ENCODE data around the gene ORAI2.
"Not testable (repeated sequence)": the region's sequence is repeated elsewhere in the genome, so short reads cannot be mapped to it uniquely, and the experiment has no call there.

ORAI2 gene

DNA sequence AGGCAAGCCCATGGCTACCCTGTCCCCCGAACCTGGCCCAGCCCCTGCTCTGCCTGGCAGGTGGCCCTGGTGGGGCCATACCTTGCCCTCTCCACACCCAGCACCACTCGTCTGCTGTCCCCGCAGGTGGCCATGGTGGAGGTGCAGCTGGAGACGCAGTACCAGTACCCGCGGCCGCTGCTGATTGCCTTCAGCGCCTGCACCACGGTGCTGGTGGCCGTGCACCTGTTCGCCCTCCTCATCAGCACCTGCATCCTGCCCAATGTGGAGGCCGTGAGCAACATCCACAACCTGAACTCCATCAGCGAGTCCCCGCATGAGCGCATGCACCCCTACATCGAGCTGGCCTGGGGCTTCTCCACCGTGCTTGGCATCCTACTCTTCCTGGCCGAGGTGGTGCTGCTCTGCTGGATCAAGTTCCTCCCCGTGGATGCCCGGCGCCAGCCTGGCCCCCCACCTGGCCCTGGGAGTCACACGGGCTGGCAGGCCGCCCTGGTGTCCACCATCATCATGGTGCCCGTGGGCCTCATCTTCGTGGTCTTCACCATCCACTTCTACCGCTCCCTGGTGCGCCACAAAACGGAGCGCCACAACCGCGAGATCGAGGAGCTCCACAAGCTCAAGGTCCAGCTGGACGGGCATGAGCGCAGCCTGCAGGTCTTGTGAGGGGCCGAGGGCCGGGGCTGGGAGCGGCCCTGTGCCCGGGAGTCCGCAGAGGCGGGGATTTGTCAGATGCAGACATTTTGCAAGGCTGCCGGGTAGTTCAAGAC, 13.2 kb downstream of the ORAI2 start:
- DNase-seq (ENCODE audit: low read depth in 4 of 4, low spot score in 1 of 4) = no peak

GRCh38 chr7:102447311-102447710, 13.9 kb downstream of the ORAI2 start:
- DNase-seq (ENCODE audit: low read depth in 4 of 4, low spot score in 1 of 4) = no peak

- no peak for DNase-seq (ENCODE audit: low read depth in 4 of 4, low spot score in 1 of 4)
Observed at GRCh38 chr7:102449136-102449535, 15.8 kb downstream of the ORAI2 start.

DNA sequence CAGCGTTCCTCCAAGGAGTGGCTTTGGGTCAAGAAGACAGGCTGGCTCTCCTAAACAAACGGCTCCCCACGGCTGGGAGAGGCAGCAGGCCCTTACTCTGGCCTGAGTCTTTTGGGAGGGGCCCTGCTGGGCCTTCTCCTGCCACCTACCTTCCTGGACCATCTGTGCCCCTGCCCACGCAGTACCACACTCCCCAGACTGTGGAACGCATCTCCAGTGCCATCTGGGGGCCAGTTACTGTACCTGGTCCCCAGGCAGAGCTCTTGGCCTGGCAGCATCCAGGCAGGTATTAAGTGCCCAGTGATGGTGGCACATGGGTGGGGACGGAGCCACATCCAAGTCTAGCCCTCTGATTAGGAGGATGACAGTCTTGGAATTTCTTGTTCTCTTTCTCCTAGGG, 16.9 kb downstream of the ORAI2 start:
- no peak for DNase-seq (ENCODE audit: low read depth in 4 of 4, low spot score in 1 of 4)

DNA sequence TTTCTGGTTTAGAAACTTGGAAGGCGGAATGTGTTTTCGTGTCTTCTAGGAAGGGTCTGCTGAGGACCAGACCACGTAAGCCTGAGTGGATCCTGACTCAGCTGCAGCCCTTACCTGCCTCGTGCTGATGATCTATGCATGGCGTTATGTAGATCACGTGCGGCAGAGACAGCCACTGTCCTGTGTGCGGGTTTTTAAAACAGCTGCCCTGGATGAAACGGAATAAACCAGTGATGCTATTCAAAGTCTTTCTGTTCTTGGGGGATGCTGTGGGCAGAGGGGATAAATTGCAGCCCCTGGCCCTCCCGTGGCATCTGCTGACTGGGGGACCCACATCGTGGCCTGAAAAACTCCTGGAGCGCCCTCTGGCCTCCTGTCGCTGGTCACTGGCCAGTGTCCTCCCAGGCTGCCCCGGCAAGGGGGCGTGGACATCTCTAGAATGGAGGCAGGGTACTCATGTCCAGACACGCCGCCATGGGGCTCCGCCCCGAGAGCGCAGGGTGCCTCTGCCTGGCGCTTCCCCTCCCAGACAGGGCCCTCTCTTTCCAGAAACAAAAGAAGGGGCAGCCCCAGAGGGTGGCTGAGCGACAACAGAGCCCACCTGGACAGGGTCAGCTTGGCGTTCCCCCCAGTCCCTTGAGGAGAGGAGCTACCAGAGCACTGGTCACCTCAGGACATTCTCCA, 18.1 kb downstream of the ORAI2 start:
- DNase-seq (ENCODE audit: low read depth in 4 of 4, low spot score in 1 of 4) = no peak

GRCh38 chr7:102452451-102452850, 19.1 kb downstream of the ORAI2 start:
- DNase-seq (ENCODE audit: low read depth in 4 of 4, low spot score in 1 of 4) = no peak

DNA sequence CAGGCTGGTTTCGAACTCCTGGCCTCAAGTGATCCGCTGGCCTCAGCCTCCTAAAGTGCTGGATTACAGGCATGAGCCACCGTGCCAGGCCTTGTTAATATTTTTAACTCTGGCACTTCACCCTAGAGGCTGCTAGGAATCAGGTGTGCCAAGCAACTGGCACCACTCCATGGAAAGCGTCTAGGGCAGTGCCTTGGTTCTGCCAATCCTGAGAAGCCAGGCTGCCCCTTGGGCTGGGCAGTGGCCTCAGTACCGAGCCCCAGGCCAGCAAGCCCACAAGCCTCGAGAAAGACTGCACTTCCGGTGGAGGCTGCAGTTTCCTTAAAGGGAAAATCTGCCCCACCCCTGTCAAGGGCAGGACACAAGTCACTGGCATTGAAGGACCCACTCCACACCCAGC, 19.9 kb downstream of the ORAI2 start:
- DNase-seq (ENCODE audit: low read depth in 4 of 4, low spot score in 1 of 4) = no peak

GRCh38 chr7:102454468-102454867, 21.1 kb downstream of the ORAI2 start:
- no peak for DNase-seq (ENCODE audit: low read depth in 4 of 4, low spot score in 1 of 4)

GRCh38 chr7:102454932-102455331, 21.6 kb downstream of the ORAI2 start:
- DNase-seq (ENCODE audit: low read depth in 4 of 4, low spot score in 1 of 4) = not testable (repeated sequence)

GRCh38 chr7:102455596-102455995, 22.2 kb downstream of the ORAI2 start:
- no peak for DNase-seq (ENCODE audit: low read depth in 4 of 4, low spot score in 1 of 4)

GRCh38 chr7:102456327-102456726, 23.0 kb downstream of the ORAI2 start:
- DNase-seq (ENCODE audit: low read depth in 4 of 4, low spot score in 1 of 4) = no peak

GRCh38 chr7:102457352-102457924, 24.1 kb downstream of the ORAI2 start:
- no peak for DNase-seq (ENCODE audit: low read depth in 4 of 4, low spot score in 1 of 4)

DNA sequence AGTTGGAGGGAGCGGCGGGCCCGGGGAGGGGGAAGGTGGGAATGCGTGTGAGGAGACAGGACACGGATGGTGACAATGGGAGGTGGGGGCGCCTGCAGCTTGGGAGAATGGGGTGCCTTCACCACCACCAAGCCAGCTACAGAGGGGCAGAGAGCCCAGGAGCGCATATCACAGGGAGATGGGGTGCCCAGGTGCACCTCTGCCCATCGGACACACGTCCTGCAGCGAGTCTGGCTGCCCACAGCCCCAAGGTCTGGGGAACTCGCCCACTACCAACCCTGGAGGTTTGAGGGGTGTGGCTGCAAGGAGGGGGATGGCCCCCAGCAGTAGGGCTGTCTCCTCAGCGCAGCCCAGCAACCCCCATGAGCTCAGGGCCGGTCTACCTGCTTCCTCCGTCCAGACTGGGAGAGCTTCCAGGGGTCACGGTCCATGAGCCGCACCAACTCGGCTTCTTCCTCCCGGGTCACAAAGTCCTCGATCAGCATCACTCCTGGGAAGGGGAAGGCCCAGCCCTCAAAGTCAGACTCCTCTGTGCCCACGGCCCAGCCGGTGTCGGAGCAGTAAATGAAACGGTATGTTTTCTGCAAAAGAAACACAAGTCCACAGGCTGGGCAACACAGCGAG, 26.0 kb downstream of the ORAI2 start:
- no peak for DNase-seq (ENCODE audit: low read depth in 4 of 4, low spot score in 1 of 4)

GRCh38 chr7:102460467-102460866, 27.1 kb downstream of the ORAI2 start:
- DNase-seq (ENCODE audit: low read depth in 4 of 4, low spot score in 1 of 4) = no peak

GRCh38 chr7:102463841-102464576, 30.6 kb downstream of the ORAI2 start:
- DNase-seq (ENCODE audit: low read depth in 4 of 4, low spot score in 1 of 4) = no peak

GRCh38 chr7:102464577-102465280, 31.4 kb downstream of the ORAI2 start, which contains the start of the genes ALKBH4 and LRWD1:
Gene ALKBH4, minus strand, starts transcription at chr7:102464863. Its CDS starts 27 bp downstream, at chr7:102464836.
Gene LRWD1, plus strand, starts transcription at chr7:102464984. Its CDS starts 97 bp downstream, at chr7:102465081.
- peak; percentile 90 to 96 (median 94) for DNase-seq (ENCODE audit: low read depth in 4 of 4, low spot score in 1 of 4)

- no peak for DNase-seq (ENCODE audit: low read depth in 4 of 4, low spot score in 1 of 4)
Observed at GRCh38 chr7:102466097-102466496, 32.7 kb downstream of the ORAI2 start.

GRCh38 chr7:102467581-102468477, 34.5 kb downstream of the ORAI2 start:
- no peak for DNase-seq (ENCODE audit: low read depth in 4 of 4, low spot score in 1 of 4)

Measured in stimulated activated CD4-positive, alpha-beta T cell treated with anti-CD3 and anti-CD28 coated beads, Interleukin-1b, Interleukin-23, amount 100 ng/mL, for 24 hours (primary cell).